IMR-90 (cell line): ENCODE measurements around the gene FBRS. TPM values are rescaled to one million over a fixed set of nuclear protein-coding genes. Genes with fewer than 3 reads are reported as not detected.

Source experiments
- ATAC-seq: fragments of 200-7000 bp; cut with Tn5 transposase; 2 replicates; pipeline ENCODE4 v1.9.1; 2020; ENCODE audit warnings: low read depth, mild to moderate bottlenecking, moderate library complexity
- BruUV-seq: library from RNA; stranded (reverse); fragments of 400-500 nt; replicated peaks from 2 replicates; lab custom pipeline; 2021; lab: Mats Ljungman, UMichigan
- CTCF ChIA-PET: fragments of 300-600 bp; formaldehyde crosslinking; extraction: SDS; loops from one replicate; lab custom pipeline; 2021; ENCODE audit warnings: antibody characterized with exemption; lab: Yijun Ruan, JAX
- POLR2A ChIA-PET: fragments of 300-600 bp; sonication (Branson Sonifier 250); formaldehyde crosslinking; loops from one replicate; lab custom pipeline; 2022; ENCODE audit warnings: antibody characterized with exemption; ENCODE audit not compliant: unreplicated experiment; lab: Charles Lee
- DNase-seq: peaks from one replicate; pipeline ENCODE4 v3.0.0; 2013
- H2AFZ ChIP-seq: replicated peaks from 2 replicates; pipeline ENCODE3; 2013; ENCODE audit warnings: low read length, mild to moderate bottlenecking; ENCODE audit not compliant: poor library complexity
- H2AK5ac ChIP-seq: 2 replicates; pipeline ENCODE4 v1.6.1; 2013; ENCODE audit warnings: low read depth, low read length, inconsistent platforms
- H2AK9ac ChIP-seq: replicated peaks from 2 replicates; pipeline ENCODE3; 2013; ENCODE audit warnings: mild to moderate bottlenecking, low read depth, low read length, moderate library complexity; ENCODE audit not compliant: poor library complexity
- H2BK120ac ChIP-seq: 2 replicates; pipeline ENCODE4 v1.6.1; 2013; ENCODE audit warnings: low read depth, low read length, inconsistent platforms
- H2BK15ac ChIP-seq: 3 replicates; pipeline ENCODE4 v1.6.1; 2013; ENCODE audit warnings: low read depth, low read length, inconsistent platforms
- H2BK20ac ChIP-seq: 2 replicates; pipeline ENCODE4 v1.6.1; 2013; ENCODE audit warnings: low read depth, mild to moderate bottlenecking, inconsistent platforms, low read length, moderate library complexity
- H2BK5ac ChIP-seq: 2 replicates; pipeline ENCODE4 v1.6.1; 2013; ENCODE audit warnings: mild to moderate bottlenecking, low read depth, low read length, inconsistent platforms; ENCODE audit not compliant: poor library complexity, severe bottlenecking
- H3K14ac ChIP-seq: replicated peaks from 2 replicates; pipeline ENCODE4 v1.6.1; 2013; ENCODE audit warnings: low read depth, low read length, inconsistent platforms
- H3K18ac ChIP-seq: 2 replicates; pipeline ENCODE4 v1.6.1; 2013; ENCODE audit warnings: low read depth, low read length, control low read depth
- H3K23ac ChIP-seq: 2 replicates; pipeline ENCODE4 v1.6.1; 2013; ENCODE audit warnings: low read depth, low read length, inconsistent platforms
- H3K27ac ChIP-seq: 2 replicates; pipeline ENCODE4 v1.5.1; 2013; ENCODE audit warnings: mild to moderate bottlenecking, control low read depth, low read length; ENCODE audit not compliant: insufficient read depth
- H3K27me3 ChIP-seq: 2 replicates; pipeline ENCODE4 v1.6.1; 2013; ENCODE audit warnings: low read length; ENCODE audit not compliant: control insufficient read depth, insufficient read depth
- H3K36me3 ChIP-seq: 2 replicates; pipeline ENCODE4 v1.6.1; 2013; ENCODE audit warnings: low read length, mixed read lengths; ENCODE audit not compliant: control insufficient read depth, insufficient read depth
- H3K4ac ChIP-seq: 2 replicates; pipeline ENCODE4 v1.6.1; 2013; ENCODE audit warnings: low read depth, low read length, inconsistent platforms
- H3K4me1 ChIP-seq: 2 replicates; pipeline ENCODE4 v1.6.1; 2013; ENCODE audit warnings: low read length, mixed read lengths; ENCODE audit not compliant: control insufficient read depth, insufficient read depth
- H3K4me2 ChIP-seq: 2 replicates; pipeline ENCODE4 v1.6.1; 2013; ENCODE audit warnings: low read depth, mild to moderate bottlenecking, control low read depth, low read length, moderate library complexity
- H3K4me3 ChIP-seq: 2 replicates; pipeline ENCODE4 v1.5.1; 2013; ENCODE audit warnings: low read depth, mild to moderate bottlenecking, control low read depth, low read length, moderate library complexity; ENCODE audit not compliant: insufficient read depth
- H3K56ac ChIP-seq: 2 replicates; pipeline ENCODE4 v1.6.1; 2013; ENCODE audit warnings: low read length, inconsistent platforms; ENCODE audit not compliant: insufficient read depth; ENCODE audit errors: extremely low read depth
- H3K79me1 ChIP-seq, 2 experiments: 2 replicates each; pipeline ENCODE4 v1.6.1; 2013; ENCODE audit warnings: low read length in 2 of 2, inconsistent platforms in 1 of 2, low read depth in 1 of 2
- H3K9ac ChIP-seq: 2 replicates; pipeline ENCODE4 v1.6.1; 2013; ENCODE audit warnings: low read depth, low read length, control low read depth
- H3K9me1 ChIP-seq: 2 replicates; pipeline ENCODE4 v1.6.1; 2013; ENCODE audit warnings: low read length, inconsistent platforms; ENCODE audit not compliant: insufficient read depth
- H3K9me3 ChIP-seq: 2 replicates; pipeline ENCODE4 v1.6.1; 2013; ENCODE audit warnings: low read length; ENCODE audit not compliant: control insufficient read depth, insufficient read depth
- H4K20me1 ChIP-seq: 2 replicates; pipeline ENCODE4 v1.6.1; 2013; ENCODE audit warnings: low read length, inconsistent platforms; ENCODE audit not compliant: insufficient read depth
- H4K5ac ChIP-seq: 2 replicates; pipeline ENCODE4 v1.6.1; 2013; ENCODE audit warnings: mild to moderate bottlenecking, low read depth, low read length, control low read depth
- H4K8ac ChIP-seq, 2 experiments: 2 replicates each; pipeline ENCODE4 v1.6.1; 2013; ENCODE audit warnings: low read depth in 2 of 2, low read length in 2 of 2, control low read depth in 1 of 2, inconsistent platforms in 1 of 2
- H4K91ac ChIP-seq: 2 replicates; pipeline ENCODE4 v1.6.1; 2013; ENCODE audit warnings: low read depth, low read length, inconsistent platforms; ENCODE audit not compliant: insufficient read depth
- BHLHE40 ChIP-seq: fragments of 150-350 bp; IDR thresholded peaks from 2 replicates; pipeline ENCODE4 v1.6.1; 2016; ENCODE audit warnings: mild to moderate bottlenecking, low read depth, low read length
- CEBPB ChIP-seq: IDR thresholded peaks from 2 replicates; pipeline ENCODE4 v1.6.1; 2012; ENCODE audit warnings: low read depth, low read length, improper control_type of control experiment
- CHD1 ChIP-seq: IDR thresholded peaks from 2 replicates; pipeline ENCODE4 v1.6.1; 2012; ENCODE audit warnings: low read depth, low read length, improper control_type of control experiment
- FOS ChIP-seq: fragments of 150-350 bp; IDR thresholded peaks from 2 replicates; pipeline ENCODE4 v1.6.1; 2016; ENCODE audit warnings: low read depth, low read length
- MAFK ChIP-seq: IDR thresholded peaks from 2 replicates; pipeline ENCODE4 v1.6.1; 2012; ENCODE audit warnings: low read depth, low read length, improper control_type of control experiment
- MAZ ChIP-seq: IDR thresholded peaks from 2 replicates; pipeline ENCODE4 v1.6.1; 2012; ENCODE audit warnings: low read depth, mild to moderate bottlenecking, low read length, improper control_type of control experiment, moderate library complexity, borderline replicate concordance
- MXI1 ChIP-seq: IDR thresholded peaks from 2 replicates; pipeline ENCODE4 v1.6.1; 2012; ENCODE audit warnings: low read depth, mild to moderate bottlenecking, low read length, moderate library complexity, borderline replicate concordance
- NFE2L2 ChIP-seq: fragments of 150-350 bp; IDR thresholded peaks from 2 replicates; pipeline ENCODE4 v1.6.1; 2016; ENCODE audit warnings: low read depth, mild to moderate bottlenecking, low read length
- POLR2A ChIP-seq: IDR thresholded peaks from 2 replicates; pipeline ENCODE4 v1.6.1; 2012; ENCODE audit warnings: mild to moderate bottlenecking, low read depth, low read length
- RAD21 ChIP-seq: IDR thresholded peaks from 2 replicates; pipeline ENCODE4 v1.6.1; 2012; ENCODE audit warnings: low read length, improper control_type of control experiment
- RFX5 ChIP-seq: IDR thresholded peaks from 2 replicates; pipeline ENCODE4 v1.8.0; 2012; ENCODE audit warnings: low read depth, mild to moderate bottlenecking, low read length, moderate library complexity
- SMC3 ChIP-seq: fragments of 150-350 bp; IDR thresholded peaks from 2 replicates; pipeline ENCODE4 v1.6.1; 2016; ENCODE audit warnings: low read depth, mild to moderate bottlenecking, antibody characterized with exemption, low read length, moderate library complexity
- WGBS, 2 experiments: methylation state at CpG; one replicate each; pipeline versions ENCODE4 v1.1.5 to v1.1.7; 2013; ENCODE audit warnings: missing lambda C conversion rate in 2 of 2; ENCODE audit not compliant: insufficient read length in 1 of 2; ENCODE audit errors: extremely low coverage in 2 of 2; 5-methylcytosine and 5-hydroxymethylcytosine counted together
- dilution Hi-C: fragments of 300-500 bp; cut with HindIII; formaldehyde crosslinking; loops from one replicate; pipeline ENCODE4 v1.14.3; 2018; ENCODE audit warnings: low sequenced_read_pairs; ENCODE audit not compliant: unreplicated experiment
- in situ Hi-C: fragments of 300-500 bp; cut with MboI; formaldehyde crosslinking; loops from 3 replicates; pipeline ENCODE4 v1.14.3; 2019; ENCODE audit warnings: low sequenced_read_pairs, inconsistent platforms, mixed read lengths
- intact Hi-C: fragments of 100-400 bp; cut with micrococcal nuclease; formaldehyde crosslinking; loops from 2 replicates; pipeline ENCODE4 v1.10.0; 2022
- polyA plus RNA-seq, 3 experiments: library from polyadenylated mRNA; depleted of rRNA; stranded (reverse); fragments of >200 nt; gene quantifications; 2 replicates each; pipeline ENCODE4 v1.2.3, GENCODE V29; 2012; ENCODE audit warnings: low replicate concordance in 1 of 3
- total RNA-seq: library from RNA; depleted of rRNA; stranded (reverse); fragments of >200 nt; gene quantifications from 2 replicates; pipeline ENCODE4 v1.2.3, GENCODE V29; 2012
- TF ChIP-seq, protein P1 (sequence below): conservative IDR thresholded peaks from 2 replicates; pipeline ENCODE4 v1.5.1; 2012; ENCODE audit warnings: mild to moderate bottlenecking, low read depth, low read length, improper control_type of control experiment
- TF ChIP-seq, protein P2 (sequence below): fragments of 150-350 bp; IDR thresholded peaks from 2 replicates; pipeline ENCODE4 v1.6.1; 2017; ENCODE audit warnings: mild to moderate bottlenecking, antibody characterized with exemption, low read length, low read depth
- TF ChIP-seq, protein P3 (sequence below): fragments of 150-350 bp; IDR thresholded peaks from 2 replicates; pipeline ENCODE4 v1.6.1; 2016; ENCODE audit warnings: low read depth, mild to moderate bottlenecking, low read length, moderate library complexity, borderline replicate concordance

Gene FBRS
- total and polyA plus RNA-seq, 2 of the 4 experiments (the other 2 are of a cell fraction) = 2.0 to 22.4 TPM

DNA sequence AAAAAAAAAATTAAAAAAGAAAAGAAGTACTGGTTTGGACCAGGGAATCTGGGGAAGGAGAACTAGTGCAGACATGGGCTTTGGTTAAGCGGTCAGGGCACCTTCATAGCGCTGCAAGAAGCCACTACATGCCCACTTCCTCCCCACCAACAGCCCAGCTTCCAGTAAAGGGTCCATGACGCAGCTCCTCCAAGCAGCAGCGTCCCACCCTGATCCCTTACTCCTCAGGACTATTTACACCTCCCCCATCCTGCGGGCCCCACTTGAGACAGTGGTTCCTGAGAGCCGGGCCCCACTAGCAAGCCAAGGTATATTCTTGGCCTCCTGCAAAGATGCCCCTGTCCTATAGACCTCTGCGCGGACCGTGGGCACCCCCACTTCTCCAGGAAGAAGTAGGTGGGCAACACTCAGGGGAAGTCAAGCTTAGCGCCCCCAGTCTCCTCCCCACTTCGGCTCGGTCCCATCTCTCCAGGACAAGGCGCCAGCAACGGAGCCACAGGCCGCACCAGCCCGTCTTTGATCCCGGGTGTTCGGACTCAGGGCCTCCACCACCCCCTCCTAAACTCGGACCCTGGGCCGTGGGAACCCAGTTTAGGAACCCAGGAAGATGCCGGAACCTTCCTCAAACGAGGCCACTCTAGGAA is 8.4 kb upstream of the FBRS start:
- H2BK5ac ChIP-seq = peak overlapping the region; percentile 48
- peak overlapping the region; percentile 83 for H3K23ac ChIP-seq
- no peaks in the 10 kb centered on the region for H3K27me3 ChIP-seq
- POLR2A ChIA-PET = no interaction called here
- H3K4ac ChIP-seq = peak overlapping the region; percentile 78
- peak overlapping the region; percentile 45; the same call in 1 of the 2 replicates for H2BK20ac ChIP-seq
- ATAC-seq = no peak
- H3K4me2 ChIP-seq = peak overlapping the region; percentile 58
- in situ Hi-C loops = no loop called here
- peak overlapping the region; percentile 33 for H3K4me3 ChIP-seq
- no peaks in the 10 kb centered on the region for H4K20me1 ChIP-seq
- peak overlapping the region; percentile 42 for H3K27ac ChIP-seq
- intact Hi-C loops = loop anchor here (2.0 kb wide), 1 partner anchor 123 kb away; the partner anchor contains the start of gene ZNF768
- peak overlapping the region; percentile 77 for H2AK9ac ChIP-seq
- WGBS, 2 experiments = 26% methylated on average over 15 of the region's 22 CpGs; no CpG with 5 or more reads in 1 of the 2 experiments
- peak overlapping the region; percentile 78 for H2BK120ac ChIP-seq
- H3K9ac ChIP-seq = peak overlapping the region; percentile 17; the same call in 1 of the 2 replicates
- BruUV-seq = no TSS peak
- peak overlapping the region; percentile 96 for H2AFZ ChIP-seq
- no peaks in the 10 kb centered on the region for H3K9me1 ChIP-seq
- H4K91ac ChIP-seq = peak overlapping the region; percentile 78
- H3K14ac ChIP-seq = peak overlapping the region; percentile 29
- peak overlapping the region; percentile 99 for H4K5ac ChIP-seq
- H3K18ac ChIP-seq = peak overlapping the region; percentile 39
- H3K56ac ChIP-seq = peak overlapping the region; percentile 16; the same call in 1 of the 2 replicates
- CTCF ChIA-PET = interaction anchor here (1.2 kb wide), 1 partner anchor 16 kb away, joined by 3 read pairs; no protein-coding TSS in a partner anchor
- no peak for DNase-seq
- peaks cover 6% of the 10 kb centered on the region; the same call in 1 of the 2 replicates for H3K4me1 ChIP-seq
- peak overlapping the region; percentile 50; the same call in 1 of the 3 replicates for H2BK15ac ChIP-seq
- peak overlapping the region; percentile 24 for H2AK5ac ChIP-seq
- peak overlapping the region; percentile 92 to 97 for H4K8ac ChIP-seq
- peaks cover 15% of the 10 kb centered on the region for H3K36me3 ChIP-seq
- dilution Hi-C loops = no loop called here
- H3K9me3 ChIP-seq = no peaks in the 10 kb centered on the region
- peaks cover 11 to 25% of the 10 kb centered on the region in 2 experiments for H3K79me1 ChIP-seq
- TF ChIP-seq NFE2L2 (no peak), RFX5 (no peak), MAZ (no peak), MXI1 (no peak), MAFK (no peak), BHLHE40 (no peak), RAD21 (no peak), POLR2A (no peak), CEBPB (no peak), CHD1 (no peak), FOS (no peak), SMC3 (no peak)
- TF ChIP-seq, protein P1, sequence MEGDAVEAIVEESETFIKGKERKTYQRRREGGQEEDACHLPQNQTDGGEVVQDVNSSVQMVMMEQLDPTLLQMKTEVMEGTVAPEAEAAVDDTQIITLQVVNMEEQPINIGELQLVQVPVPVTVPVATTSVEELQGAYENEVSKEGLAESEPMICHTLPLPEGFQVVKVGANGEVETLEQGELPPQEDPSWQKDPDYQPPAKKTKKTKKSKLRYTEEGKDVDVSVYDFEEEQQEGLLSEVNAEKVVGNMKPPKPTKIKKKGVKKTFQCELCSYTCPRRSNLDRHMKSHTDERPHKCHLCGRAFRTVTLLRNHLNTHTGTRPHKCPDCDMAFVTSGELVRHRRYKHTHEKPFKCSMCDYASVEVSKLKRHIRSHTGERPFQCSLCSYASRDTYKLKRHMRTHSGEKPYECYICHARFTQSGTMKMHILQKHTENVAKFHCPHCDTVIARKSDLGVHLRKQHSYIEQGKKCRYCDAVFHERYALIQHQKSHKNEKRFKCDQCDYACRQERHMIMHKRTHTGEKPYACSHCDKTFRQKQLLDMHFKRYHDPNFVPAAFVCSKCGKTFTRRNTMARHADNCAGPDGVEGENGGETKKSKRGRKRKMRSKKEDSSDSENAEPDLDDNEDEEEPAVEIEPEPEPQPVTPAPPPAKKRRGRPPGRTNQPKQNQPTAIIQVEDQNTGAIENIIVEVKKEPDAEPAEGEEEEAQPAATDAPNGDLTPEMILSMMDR = no peak
- TF ChIP-seq, protein P2, sequence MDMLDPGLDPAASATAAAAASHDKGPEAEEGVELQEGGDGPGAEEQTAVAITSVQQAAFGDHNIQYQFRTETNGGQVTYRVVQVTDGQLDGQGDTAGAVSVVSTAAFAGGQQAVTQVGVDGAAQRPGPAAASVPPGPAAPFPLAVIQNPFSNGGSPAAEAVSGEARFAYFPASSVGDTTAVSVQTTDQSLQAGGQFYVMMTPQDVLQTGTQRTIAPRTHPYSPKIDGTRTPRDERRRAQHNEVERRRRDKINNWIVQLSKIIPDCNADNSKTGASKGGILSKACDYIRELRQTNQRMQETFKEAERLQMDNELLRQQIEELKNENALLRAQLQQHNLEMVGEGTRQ = no peak
- TF ChIP-seq, protein P3, sequence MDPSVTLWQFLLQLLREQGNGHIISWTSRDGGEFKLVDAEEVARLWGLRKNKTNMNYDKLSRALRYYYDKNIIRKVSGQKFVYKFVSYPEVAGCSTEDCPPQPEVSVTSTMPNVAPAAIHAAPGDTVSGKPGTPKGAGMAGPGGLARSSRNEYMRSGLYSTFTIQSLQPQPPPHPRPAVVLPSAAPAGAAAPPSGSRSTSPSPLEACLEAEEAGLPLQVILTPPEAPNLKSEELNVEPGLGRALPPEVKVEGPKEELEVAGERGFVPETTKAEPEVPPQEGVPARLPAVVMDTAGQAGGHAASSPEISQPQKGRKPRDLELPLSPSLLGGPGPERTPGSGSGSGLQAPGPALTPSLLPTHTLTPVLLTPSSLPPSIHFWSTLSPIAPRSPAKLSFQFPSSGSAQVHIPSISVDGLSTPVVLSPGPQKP = no peak
